ENCODE results near the gene SSTR5.

SSTR5 gene

GRCh38 chr16:1127101-1127500 lies 54.6 kb downstream of the SSTR5 start:
- no peak for FAIRE-seq

DNA sequence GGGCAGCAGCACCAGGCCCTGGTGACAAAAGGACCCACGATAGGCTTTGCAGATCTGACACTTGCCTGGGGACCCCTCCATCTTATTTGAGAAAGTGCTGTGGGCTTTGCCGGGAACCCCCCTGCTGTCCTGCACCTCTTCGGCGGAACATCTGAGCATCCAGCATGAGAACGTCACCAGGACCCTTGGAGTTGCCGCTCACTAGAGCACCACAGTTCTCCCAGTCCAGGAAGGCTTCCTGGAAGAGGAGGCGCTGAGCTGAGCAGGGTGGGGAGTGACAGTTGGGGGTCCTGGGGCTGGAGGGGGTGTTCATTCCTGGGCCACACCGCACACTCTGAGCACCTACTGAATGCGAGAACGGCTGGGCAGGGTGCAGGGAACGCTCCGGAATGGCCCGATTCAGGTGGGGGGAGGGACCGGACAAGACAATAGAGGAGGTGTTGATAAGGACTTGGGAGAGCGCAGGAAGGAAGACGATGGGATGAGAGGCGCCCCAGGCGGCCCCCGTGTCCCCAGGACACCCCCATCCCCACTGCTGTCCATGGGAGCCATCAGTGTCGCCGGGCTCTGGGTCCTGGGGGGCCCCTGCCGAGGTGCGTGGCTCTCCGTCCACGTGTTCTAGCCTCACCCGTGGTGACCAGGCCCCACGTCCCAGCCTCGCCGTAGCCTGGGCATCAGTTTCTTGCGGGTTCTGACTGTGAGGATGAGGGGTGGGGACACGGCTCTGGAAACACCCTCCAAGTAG lies 55.6 kb downstream of the SSTR5 start:
- FAIRE-seq: no peak

- FAIRE-seq: no peak
Measured at GRCh38 chr16:1129106-1129960, 56.8 kb downstream of the SSTR5 start.

GRCh38 chr16:1130382-1130781 lies 57.8 kb downstream of the SSTR5 start:
- FAIRE-seq: no peak
